Kidney (tissue), 14 donors: ENCODE results near the gene B3GALT2. TPM values are rescaled to one million over a fixed set of nuclear protein-coding genes. Genes with fewer than 3 reads are reported as not detected.
A peak's percentile ranks its signal among the peaks of the same experiment; 100 is the strongest.
"Not testable (repeated sequence)": the region's sequence is repeated elsewhere in the genome, so short reads cannot be mapped to it uniquely, and the experiment has no call there.

Source experiments
- DNase-seq, 5 donors: peaks; one replicate each; pipeline ENCODE4 v3.0.0-alpha.2; 2013 to 2020
- FAIRE-seq: peaks from 2 replicates; lab custom pipeline; 2012; peaks lifted over from hg19 to GRCh38; lab: Jason Lieb, UNC
- H3K27ac ChIP-seq, 2 donors: one replicate each; pipeline ENCODE4 v1.7.0; 2013; ENCODE audit warnings: low read depth in 2 of 2, low read length in 2 of 2, inconsistent platforms in 1 of 2
- H3K27me3 ChIP-seq: one replicate; pipeline ENCODE4 v1.7.1; 2013; ENCODE audit warnings: low read length, inconsistent platforms; ENCODE audit not compliant: control insufficient read depth, insufficient read depth
- H3K36me3 ChIP-seq, 3 donors: one replicate each; pipeline versions ENCODE4 v1.7.0 to v1.7.1; 2013; ENCODE audit warnings: low read length in 3 of 3, control low read depth in 1 of 3, inconsistent platforms in 1 of 3; ENCODE audit not compliant: insufficient read depth in 3 of 3, control insufficient read depth in 2 of 3
- H3K4me1 ChIP-seq, 3 donors: one replicate each; pipeline versions ENCODE4 v1.7.0 to v1.7.1; 2013; ENCODE audit warnings: low read length in 3 of 3, inconsistent platforms in 1 of 3, low read depth in 1 of 3; ENCODE audit not compliant: control insufficient read depth in 2 of 3, insufficient read depth in 2 of 3
- H3K4me3 ChIP-seq, 3 donors: one replicate each; pipeline versions ENCODE4 v1.7.0 to v1.8.1; 2013; ENCODE audit warnings: low read length in 3 of 3, control low read depth in 1 of 3, inconsistent platforms in 1 of 3
- H3K9ac ChIP-seq, 3 donors: one replicate each; pipeline versions ENCODE4 v1.7.0 to v1.7.1; 2013; ENCODE audit warnings: low read length in 3 of 3, control low read depth in 1 of 3, inconsistent platforms in 1 of 3
- H3K9me3 ChIP-seq, 3 donors: one replicate each; pipeline versions ENCODE4 v1.7.0 to v1.7.1; 2013; ENCODE audit warnings: low read length in 3 of 3, control low read depth in 1 of 3, inconsistent platforms in 1 of 3; ENCODE audit not compliant: control insufficient read depth in 2 of 3, insufficient read depth in 1 of 3
- CTCF ChIP-seq: IDR thresholded peaks from 3 replicates; pipeline ENCODE4 v1.5.1; 2012; ENCODE audit warnings: mild to moderate bottlenecking, moderate library complexity, borderline replicate concordance; ENCODE audit not compliant: insufficient read depth; ENCODE audit errors: extremely low read depth
- intact Hi-C: fragments of 100-400 bp; cut with DNase I; formaldehyde crosslinking; loops from one replicate; pipeline ENCODE4 v1.11.1; 2022
- polyA plus RNA-seq: library from polyadenylated mRNA; stranded (reverse); fragments of 350-450 nt; fragmentation: Illumina TruSeq; extraction: RNeasy Lipid Tissue Mini Kit (QIAGEN cat#74804); gene quantifications from one replicate; pipeline ENCODE4 v1.2.3, GENCODE V29; 2014; ENCODE audit warnings: low read depth, low replicate concordance; ENCODE audit not compliant: insufficient read depth
- total RNA-seq: library from RNA; stranded (reverse); fragmentation: NEBNext Ultra II Directional; extraction: Animal tissue kit (Norgen Biotek cat#: 25700); gene quantifications from one replicate; pipeline ENCODE4 v1.2.1, GENCODE V29; 2021
- donor health status: control.
- donor health status: control.
- donor health status: control.
- donor health status: control.
- donor health status: control.
- donor health status: DM: yes; HTN: yes; CAD: no.
- donor health status: Normal renal cell carcinoma (clear cell type).

The B3GALT2 gene
- total and polyA plus RNA-seq, 2 donors from 2014 or later, result 0.25 to 2.2 TPM

GRCh38 chr1:193192586-193192985, 6.2 kb upstream of the B3GALT2 start:
- intact Hi-C loops, result no loop called here
- no peak for TF ChIP-seq CTCF
- Histone ChIP-seq H3K9me3 (peaks cover 0 to 8% (median 0%) of the 10 kb centered on the region in 3 donors), H3K27me3 (no peaks in the 10 kb centered on the region), H3K36me3 (peaks cover 0 to 2% (median 0%) of the 10 kb centered on the region in 3 donors), H3K4me3 (no peak overlapping the region), H3K4me1 (peaks cover 0 to 7% (median 0%) of the 10 kb centered on the region in 3 donors), H3K27ac (no peak overlapping the region), H3K9ac (no peak overlapping the region)
- DNase-seq, result no peak
- no peak for FAIRE-seq

- FAIRE-seq (peak; percentile 58), DNase-seq (peak in 2 of 5 donors; percentile 58 to 66)
- peaks cover 0 to 8% (median 4%) of the 10 kb centered on the region in 3 donors for H3K4me1 ChIP-seq
These were observed 3.8 kb upstream of the B3GALT2 start for GRCh38 chr1:193190096-193190744.

GRCh38 chr1:193189442-193190095, 3.2 kb upstream of the B3GALT2 start:
- FAIRE-seq (no peak), DNase-seq (no peak)
- Histone ChIP-seq H3K27ac (no peak overlapping the region), H3K9me3 (peaks cover 0 to 8% (median 0%) of the 10 kb centered on the region in 3 donors), H3K27me3 (no peaks in the 10 kb centered on the region), H3K9ac (no peak overlapping the region), H3K4me3 (no peak overlapping the region), H3K36me3 (peaks cover 0 to 2% (median 0%) of the 10 kb centered on the region in 3 donors), H3K4me1 (peaks cover 0 to 8% (median 4%) of the 10 kb centered on the region in 3 donors)
- TF ChIP-seq CTCF, result no peak
- intact Hi-C loops, result no loop called here

More at GRCh38 chr1:193190096-193190744, 3.8 kb upstream of the B3GALT2 start:
- H3K9ac ChIP-seq, result no peak overlapping the region
- no peak overlapping the region for H3K4me3 ChIP-seq
- H3K27me3 ChIP-seq, result no peaks in the 10 kb centered on the region
- no peak overlapping the region for H3K27ac ChIP-seq
- peaks cover 0 to 2% (median 0%) of the 10 kb centered on the region in 3 donors for H3K36me3 ChIP-seq
- TF ChIP-seq CTCF, result peak; percentile 18
- H3K9me3 ChIP-seq, result peaks cover 0 to 8% (median 0%) of the 10 kb centered on the region in 3 donors
- intact Hi-C loops, result no loop called here

- H3K9ac ChIP-seq, H3K4me3 ChIP-seq, H3K4me1 ChIP-seq, intact Hi-C loops, H3K27ac ChIP-seq, H3K9me3 ChIP-seq, FAIRE-seq, H3K36me3 ChIP-seq, H3K27me3 ChIP-seq, DNase-seq: not testable (repeated sequence)
These were observed 2.5 kb upstream of the B3GALT2 start for GRCh38 chr1:193188915-193189314.
